Measurements from ENCODE around the gene PLCL2. TPM values are rescaled to one million over a fixed set of nuclear protein-coding genes. Genes with fewer than 3 reads are reported as not detected.
A peak's percentile ranks its signal among the peaks of the same experiment; 100 is the strongest.

The PLCL2 gene
- polyA plus RNA-seq, 3 donors from 2014 or later = 56.8 to 85.5 (median 78.9) TPM

DNA sequence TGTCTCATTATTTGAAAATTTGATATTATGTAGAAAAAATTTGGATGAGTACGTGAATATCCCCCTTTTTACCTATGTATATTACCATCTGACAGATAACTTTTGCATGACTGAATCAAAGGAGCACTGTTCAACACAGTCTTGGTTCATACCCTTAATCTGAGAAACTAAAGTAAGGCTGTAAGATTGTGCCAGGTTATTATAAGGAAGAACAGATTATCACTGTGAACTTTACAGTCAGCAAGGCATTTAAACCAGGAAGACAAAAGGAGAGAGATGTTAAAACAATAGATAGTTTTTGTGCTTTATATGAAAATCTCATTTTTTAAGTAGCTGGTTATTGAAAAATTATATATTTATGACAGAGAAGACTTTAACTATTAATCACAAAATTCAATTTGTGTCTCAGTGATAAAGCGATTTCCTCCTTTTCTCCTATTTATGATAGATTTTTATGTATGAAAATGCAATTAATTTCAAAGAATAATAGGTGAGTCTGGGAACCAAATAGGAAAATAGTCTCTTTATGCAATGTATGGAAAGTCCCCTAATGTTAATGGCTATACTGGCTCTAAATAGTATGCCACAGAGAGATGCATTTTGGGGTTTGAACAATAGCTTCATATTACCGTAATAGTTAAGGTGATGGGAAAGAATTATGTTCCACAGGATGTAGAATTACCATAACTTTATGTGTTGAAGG, 33.4 kb downstream of the PLCL2 start:
- H3K4me3 Mint-ChIP-seq = peak overlapping the region in 1 of 5 donors; percentile 23
- no peak for DNase-seq
- no peaks in the 10 kb centered on the region for H3K36me3 Mint-ChIP-seq
- no peaks in the 10 kb centered on the region for H3K27me3 Mint-ChIP-seq (ENCODE audit: low read depth in 3 of 3)
- no peak overlapping the region for H3K27ac Mint-ChIP-seq
- H3K4me1 Mint-ChIP-seq = peaks cover 62 to 95% of the 10 kb centered on the region in 2 donors
- no peaks in the 10 kb centered on the region for H3K9me3 Mint-ChIP-seq

DNA sequence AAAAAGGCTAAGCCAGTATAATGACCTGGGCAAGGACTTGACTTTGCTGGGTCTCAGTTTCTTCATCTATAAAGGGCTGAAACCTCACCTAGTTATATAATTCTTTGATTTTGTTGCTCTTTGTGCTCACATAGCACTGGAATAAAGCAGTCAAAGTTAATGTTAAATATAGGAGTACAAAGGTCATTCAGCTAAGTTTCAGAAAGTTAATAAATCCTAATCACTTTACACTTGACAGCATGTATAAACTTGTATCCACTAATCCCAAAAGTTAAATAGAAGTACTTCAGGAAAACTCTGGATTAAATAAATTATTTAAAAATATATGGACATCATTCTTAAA, 33.9 kb downstream of the PLCL2 start:
- H3K4me3 Mint-ChIP-seq = no peak overlapping the region
- H3K36me3 Mint-ChIP-seq = no peaks in the 10 kb centered on the region
- H3K4me1 Mint-ChIP-seq = peaks cover 65 to 95% of the 10 kb centered on the region in 2 donors
- no peak overlapping the region for H3K27ac Mint-ChIP-seq
- no peaks in the 10 kb centered on the region for H3K9me3 Mint-ChIP-seq
- no peaks in the 10 kb centered on the region for H3K27me3 Mint-ChIP-seq (ENCODE audit: low read depth in 3 of 3)
- DNase-seq = no peak

DNA sequence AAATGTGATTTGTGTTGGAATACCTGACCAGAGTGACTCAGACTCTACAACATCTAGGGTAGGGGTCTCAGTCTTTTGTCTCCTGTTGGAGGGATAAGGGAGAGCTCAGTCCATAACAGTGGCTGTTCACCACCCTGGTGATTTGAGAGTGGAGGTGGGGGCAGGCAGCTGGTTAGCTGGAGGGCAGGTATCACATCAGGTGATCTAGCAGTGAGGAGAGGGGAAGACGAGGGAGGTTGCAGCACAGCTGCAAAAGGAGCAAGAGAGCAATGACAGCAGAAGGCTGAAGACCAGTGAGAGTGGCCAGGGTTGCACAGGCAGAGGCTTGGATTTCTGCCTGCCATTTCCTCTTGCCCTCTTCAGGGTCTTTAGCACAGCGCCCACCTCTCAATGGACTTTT, 38.4 kb downstream of the PLCL2 start:
- Mint-ChIP-seq H3K4me1 (peaks cover 64 to 89% of the 10 kb centered on the region in 2 donors), H3K36me3 (peaks cover 0 to 4% (median 0%) of the 10 kb centered on the region in 3 donors), H3K27ac (peak overlapping the region in 1 of 6 donors; percentile 66), H3K27me3 (ENCODE audit: low read depth in 3 of 3) (no peaks in the 10 kb centered on the region), H3K4me3 (peak overlapping the region in 1 of 5 donors; percentile 18), H3K9me3 (peaks cover 0 to 3% (median 0%) of the 10 kb centered on the region in 6 donors)
- DNase-seq = no peak

DNA sequence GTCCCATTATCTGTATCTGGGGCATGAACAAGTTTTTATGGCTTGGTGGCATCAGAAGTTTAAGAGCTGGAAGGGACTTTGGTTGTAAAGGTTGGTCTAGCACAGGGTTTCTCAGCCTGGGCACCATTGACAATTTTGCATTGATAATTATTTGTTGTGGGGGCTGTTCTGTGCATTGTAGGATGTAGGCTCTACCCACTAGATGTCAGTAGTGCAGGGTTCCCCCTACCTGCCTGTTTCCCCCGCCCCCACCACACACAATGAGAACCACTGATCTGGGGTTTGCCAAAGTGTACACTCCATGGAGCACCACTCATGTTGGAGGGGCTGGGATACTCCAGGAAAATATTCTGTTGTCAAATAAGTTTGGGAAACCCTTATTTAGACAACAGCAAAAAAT, 42.7 kb downstream of the PLCL2 start:
- no peak for DNase-seq
- Mint-ChIP-seq H3K4me3 (peak overlapping the region in 1 of 5 donors; percentile 15), H3K27ac (peak overlapping the region in 2 of 6 donors; percentile 14), H3K36me3 (peaks cover 0 to 12% (median 3%) of the 10 kb centered on the region in 3 donors), H3K27me3 (ENCODE audit: low read depth in 3 of 3) (no peaks in the 10 kb centered on the region), H3K4me1 (peaks cover 82 to 93% of the 10 kb centered on the region in 2 donors), H3K9me3 (peaks cover 0 to 3% (median 0%) of the 10 kb centered on the region in 6 donors)

DNA sequence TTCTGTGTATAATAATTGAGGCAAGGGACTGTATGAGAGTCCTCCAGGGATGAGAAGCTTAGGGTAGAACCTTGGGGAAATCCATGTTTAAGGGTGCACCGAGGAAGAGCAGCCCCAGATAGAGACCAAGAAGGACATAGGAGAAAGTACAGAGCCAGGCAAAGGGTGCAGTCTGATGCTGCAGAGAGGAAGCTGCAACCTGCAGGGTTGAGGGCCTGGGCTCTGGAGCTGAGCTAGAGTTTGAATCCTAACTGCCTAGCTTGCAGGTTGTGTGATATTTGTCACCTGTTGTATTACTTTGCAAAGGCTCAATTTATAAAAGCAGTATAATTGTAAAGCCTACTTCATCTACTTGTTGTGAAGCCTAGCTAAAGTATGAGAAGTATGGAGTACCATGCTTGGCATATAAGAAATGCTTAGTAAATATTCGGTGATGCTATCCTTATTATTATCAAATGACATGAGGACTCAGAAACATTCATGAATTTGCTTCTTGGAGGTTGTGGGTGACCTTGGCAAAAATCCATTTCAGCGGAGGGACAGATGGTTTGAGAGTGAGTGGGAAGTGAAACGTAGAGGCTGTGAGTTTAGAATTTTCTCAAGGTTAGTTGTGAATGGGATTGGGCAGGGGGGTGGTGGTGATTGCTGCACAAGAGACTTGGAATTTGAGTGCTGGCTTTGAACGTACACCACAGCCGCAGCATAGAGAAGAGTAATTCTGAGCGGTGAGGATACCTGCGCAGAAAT, 43.8 kb downstream of the PLCL2 start:
- H3K27ac Mint-ChIP-seq = peak overlapping the region; percentile 15 to 85 (median 62)
- peak overlapping the region in 4 of 5 donors; percentile 17 to 57 (median 30) for H3K4me3 Mint-ChIP-seq
- H3K9me3 Mint-ChIP-seq = peaks cover 0 to 3% (median 0%) of the 10 kb centered on the region in 6 donors
- no peak for DNase-seq
- H3K27me3 Mint-ChIP-seq (ENCODE audit: low read depth in 3 of 3) = no peaks in the 10 kb centered on the region
- peaks cover 0 to 12% (median 6%) of the 10 kb centered on the region in 3 donors for H3K36me3 Mint-ChIP-seq
- peaks cover 86 to 94% of the 10 kb centered on the region in 2 donors for H3K4me1 Mint-ChIP-seq

DNA sequence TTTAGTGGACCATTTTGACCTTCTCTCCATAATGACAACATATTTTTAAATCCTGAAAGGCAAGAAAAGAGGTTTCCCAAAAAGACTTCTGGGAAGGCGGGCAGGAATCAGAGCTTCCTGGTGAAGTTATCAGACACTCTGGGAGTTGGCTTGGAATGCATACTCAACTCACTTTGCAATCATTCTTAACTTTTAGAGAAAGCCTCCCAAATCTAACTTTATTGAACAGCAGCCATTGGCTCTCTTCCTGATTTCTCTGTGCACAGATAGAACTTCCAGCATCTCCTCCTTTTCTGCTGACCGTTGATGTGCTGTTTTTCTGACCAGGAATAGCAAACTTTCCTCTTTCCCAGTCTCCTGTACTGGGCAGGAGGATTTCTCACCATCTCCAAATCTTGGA, 44.6 kb downstream of the PLCL2 start:
- Mint-ChIP-seq H3K9me3 (peaks cover 0 to 2% (median 0%) of the 10 kb centered on the region in 6 donors), H3K27ac (peak overlapping the region in 5 of 6 donors; percentile 20 to 64 (median 48)), H3K4me1 (peaks cover 87 to 94% of the 10 kb centered on the region in 2 donors), H3K36me3 (peaks cover 0 to 12% (median 6%) of the 10 kb centered on the region in 3 donors), H3K4me3 (no peak overlapping the region), H3K27me3 (ENCODE audit: low read depth in 3 of 3) (no peaks in the 10 kb centered on the region)
- DNase-seq = no peak

DNA sequence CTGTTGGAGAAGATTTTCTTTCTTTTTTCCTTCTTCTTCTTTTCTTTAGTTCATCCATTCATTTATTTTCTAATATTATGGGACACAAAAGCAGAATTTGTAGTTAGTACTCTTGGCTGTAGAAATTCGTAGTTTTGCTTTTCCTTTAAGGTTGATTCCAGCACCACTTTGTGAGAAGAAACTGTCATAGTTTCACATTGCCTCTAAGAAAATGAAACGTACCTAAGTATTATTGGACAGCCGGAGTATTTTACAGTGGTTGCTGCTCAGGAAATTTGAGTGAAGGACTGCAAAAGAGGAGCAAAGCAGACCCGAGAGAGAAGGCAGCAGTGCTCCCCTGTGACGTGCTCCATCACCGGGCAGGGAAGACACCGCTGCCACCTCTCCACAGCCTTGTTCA, 48.1 kb downstream of the PLCL2 start:
- Mint-ChIP-seq H3K4me3 (peak overlapping the region; percentile 54 to 73 (median 68)), H3K4me1 (peaks cover 99 to 100% of the 10 kb centered on the region in 2 donors), H3K36me3 (peaks cover 0 to 7% (median 6%) of the 10 kb centered on the region in 3 donors), H3K9me3 (no peaks in the 10 kb centered on the region), H3K27ac (peak overlapping the region; percentile 22 to 85 (median 74)), H3K27me3 (ENCODE audit: low read depth in 3 of 3) (peaks cover 0 to 2% (median 0%) of the 10 kb centered on the region in 3 donors)
- no peak for DNase-seq

DNA sequence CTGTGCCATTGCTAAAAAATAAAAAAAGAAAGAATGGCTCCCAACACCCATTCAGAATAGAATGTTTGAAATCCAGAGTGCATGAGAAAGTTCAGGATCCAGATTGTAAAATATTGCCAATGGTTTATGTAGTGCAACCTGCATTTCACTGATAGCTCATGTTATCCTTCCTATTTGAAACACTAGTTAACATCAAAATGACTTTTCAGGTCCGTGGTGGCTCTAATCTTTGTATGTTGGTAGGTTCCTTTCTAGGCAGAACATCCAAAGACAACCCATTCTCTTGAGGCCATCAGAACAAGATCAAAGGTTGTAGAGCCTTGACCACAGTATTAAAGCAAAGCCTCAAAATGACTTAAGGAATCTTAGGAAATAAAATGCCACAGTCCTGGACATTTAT, 51.0 kb downstream of the PLCL2 start:
- peaks cover 95 to 100% of the 10 kb centered on the region in 2 donors for H3K4me1 Mint-ChIP-seq
- DNase-seq = no peak
- H3K27me3 Mint-ChIP-seq (ENCODE audit: low read depth in 3 of 3) = peaks cover 0 to 2% (median 0%) of the 10 kb centered on the region in 3 donors
- peak overlapping the region in 3 of 5 donors; percentile 13 to 82 (median 22) for H3K4me3 Mint-ChIP-seq
- no peaks in the 10 kb centered on the region for H3K9me3 Mint-ChIP-seq
- peak overlapping the region in 1 of 6 donors; percentile 20 for H3K27ac Mint-ChIP-seq
- H3K36me3 Mint-ChIP-seq = peaks cover 0 to 7% (median 6%) of the 10 kb centered on the region in 3 donors

DNA sequence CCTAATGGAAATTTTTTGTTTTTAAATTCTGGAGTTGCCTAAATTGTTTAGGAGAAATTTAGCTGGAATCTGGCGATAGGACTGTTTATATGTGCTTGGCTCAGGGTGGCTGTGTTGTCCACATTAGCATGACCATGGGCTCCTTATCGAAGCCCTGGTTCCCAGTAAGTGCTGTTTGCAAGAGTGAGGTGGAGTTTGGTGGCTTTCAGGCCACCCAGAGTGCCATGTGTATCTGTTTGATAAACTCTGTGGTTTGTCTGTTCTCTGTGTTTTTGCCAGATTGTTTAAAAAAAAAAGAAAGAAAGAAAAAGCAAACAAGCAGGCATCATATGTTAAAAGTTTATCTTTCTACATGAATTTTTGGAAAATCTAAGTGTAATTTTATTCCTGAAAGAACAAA, 51.5 kb downstream of the PLCL2 start:
- peaks cover 95 to 100% of the 10 kb centered on the region in 2 donors for H3K4me1 Mint-ChIP-seq
- peaks cover 0 to 2% (median 0%) of the 10 kb centered on the region in 3 donors for H3K27me3 Mint-ChIP-seq (ENCODE audit: low read depth in 3 of 3)
- H3K36me3 Mint-ChIP-seq = peaks cover 0 to 7% (median 6%) of the 10 kb centered on the region in 3 donors
- H3K27ac Mint-ChIP-seq = peak overlapping the region in 5 of 6 donors; percentile 20 to 84 (median 60)
- DNase-seq = peak; percentile 22 to 36 (median 35)
- H3K4me3 Mint-ChIP-seq = peak overlapping the region; percentile 60 to 84 (median 81)
- no peaks in the 10 kb centered on the region for H3K9me3 Mint-ChIP-seq

DNA sequence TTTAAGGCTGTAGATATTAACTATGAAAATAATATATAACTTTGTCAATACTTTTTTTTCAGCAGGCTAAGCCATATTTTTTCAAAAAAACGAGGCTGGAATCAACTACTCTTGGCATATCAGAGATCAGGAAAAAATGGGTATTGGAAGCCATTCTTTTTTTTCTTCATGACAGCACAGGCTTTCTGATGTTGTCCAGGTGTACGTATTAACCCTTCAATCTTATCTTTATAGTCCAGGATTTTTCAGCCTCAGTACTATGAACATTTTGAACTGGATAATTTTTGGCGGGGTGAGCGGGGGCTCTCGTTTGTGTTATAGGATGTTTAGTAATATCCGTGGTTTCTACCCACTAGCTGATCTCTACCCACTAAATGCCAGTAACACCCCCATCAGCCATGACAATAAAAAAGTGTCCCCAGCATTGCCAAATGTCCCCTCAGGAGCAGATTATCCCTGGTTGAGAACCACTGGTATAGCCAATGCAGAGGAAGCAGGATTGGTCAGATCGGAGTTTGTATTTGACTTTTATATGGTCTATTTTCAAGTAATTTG, 52.0 kb downstream of the PLCL2 start:
- H3K27me3 Mint-ChIP-seq (ENCODE audit: low read depth in 3 of 3) = peaks cover 0 to 2% (median 0%) of the 10 kb centered on the region in 3 donors
- peaks cover 95 to 100% of the 10 kb centered on the region in 2 donors for H3K4me1 Mint-ChIP-seq

DNA sequence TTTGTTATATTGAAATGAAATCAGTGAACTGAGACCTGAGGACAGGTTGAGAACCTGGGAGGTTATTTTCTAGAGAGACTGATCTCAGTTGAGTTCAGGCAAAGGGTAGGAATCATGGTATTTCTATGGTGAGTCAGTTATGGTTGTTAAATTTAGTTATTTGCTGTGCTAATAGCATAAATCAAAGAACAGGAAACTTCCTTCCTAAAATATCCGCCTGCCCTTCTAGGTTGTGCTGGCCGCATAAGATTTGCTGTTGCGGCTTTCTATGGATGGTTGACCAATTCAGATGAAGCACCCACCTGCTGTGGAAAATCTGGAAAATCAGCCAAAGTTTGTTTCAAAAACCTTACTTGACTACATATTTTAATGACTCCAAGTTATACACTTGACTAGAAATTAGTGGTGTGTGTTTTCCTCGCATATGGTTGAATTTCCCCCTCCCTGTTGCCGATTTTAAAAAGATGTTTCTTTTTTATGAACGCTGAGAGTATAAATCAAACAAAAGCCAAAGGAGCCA, 52.6 kb downstream of the PLCL2 start:
- DNase-seq = no peak
- peak overlapping the region; percentile 36 to 84 (median 60) for H3K4me3 Mint-ChIP-seq
- peaks cover 0 to 2% (median 0%) of the 10 kb centered on the region in 3 donors for H3K27me3 Mint-ChIP-seq (ENCODE audit: low read depth in 3 of 3)
- no peaks in the 10 kb centered on the region for H3K9me3 Mint-ChIP-seq
- H3K4me1 Mint-ChIP-seq = peaks cover 95 to 100% of the 10 kb centered on the region in 2 donors
- peaks cover 0 to 3% (median 0%) of the 10 kb centered on the region in 3 donors for H3K36me3 Mint-ChIP-seq
- H3K27ac Mint-ChIP-seq = peak overlapping the region in 3 of 6 donors; percentile 20 to 31 (median 29)

More for the DNA sequence above, 52.0 kb downstream of the PLCL2 start:
- peak overlapping the region; percentile 60 to 84 (median 81) for H3K4me3 Mint-ChIP-seq
- no peaks in the 10 kb centered on the region for H3K9me3 Mint-ChIP-seq
- peak overlapping the region in 5 of 6 donors; percentile 20 to 84 (median 55) for H3K27ac Mint-ChIP-seq
- DNase-seq = no peak
- peaks cover 0 to 6% (median 5%) of the 10 kb centered on the region in 3 donors for H3K36me3 Mint-ChIP-seq

DNA sequence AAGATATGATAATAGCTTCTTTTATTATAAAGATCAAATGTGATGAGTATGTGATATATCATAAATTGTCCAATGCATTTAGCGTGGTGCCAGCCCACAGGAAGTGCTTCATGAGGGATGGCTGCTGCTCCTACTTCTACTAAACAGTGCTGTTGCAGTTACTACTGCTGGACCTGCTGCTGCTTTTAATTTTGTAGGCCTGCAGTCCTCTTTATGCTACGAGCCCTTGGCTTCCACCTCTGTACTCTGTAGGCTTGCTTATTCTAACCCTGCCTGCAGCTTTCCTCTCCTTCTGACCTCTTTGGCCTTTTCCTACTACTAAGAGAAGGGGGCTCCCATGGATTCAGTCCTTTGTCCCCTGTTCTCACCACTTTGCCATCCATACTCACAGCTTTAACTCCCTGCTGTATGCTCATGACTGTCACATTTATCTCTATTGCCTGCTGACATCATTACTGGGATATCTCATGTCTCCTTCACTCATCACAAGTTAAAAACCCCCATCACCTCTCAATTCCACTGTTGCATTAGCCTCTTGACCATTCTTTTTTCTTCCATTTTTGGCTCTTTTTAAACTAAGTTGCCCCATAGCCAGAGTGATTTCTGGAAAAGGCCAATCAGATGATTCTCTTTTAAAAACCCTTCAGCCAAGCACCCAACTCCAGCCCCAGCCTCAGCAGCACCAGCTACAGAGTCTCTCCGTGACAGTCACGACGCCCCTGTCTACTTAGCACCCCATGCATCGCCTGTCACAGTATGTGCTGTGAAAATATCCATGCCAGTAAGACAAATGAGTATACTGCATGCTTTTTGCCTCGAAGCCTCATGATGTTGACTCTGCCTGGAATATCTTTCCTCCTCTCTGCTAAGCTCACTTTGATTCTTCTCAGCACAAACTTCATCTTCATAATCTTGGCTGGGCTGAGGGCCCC, 56.3 kb downstream of the PLCL2 start:
- no peaks in the 10 kb centered on the region for H3K9me3 Mint-ChIP-seq
- peak overlapping the region in 4 of 5 donors; percentile 18 to 45 (median 28) for H3K4me3 Mint-ChIP-seq
- H3K4me1 Mint-ChIP-seq = peaks cover 88 to 96% of the 10 kb centered on the region in 2 donors
- H3K36me3 Mint-ChIP-seq = no peaks in the 10 kb centered on the region
- no peaks in the 10 kb centered on the region for H3K27me3 Mint-ChIP-seq (ENCODE audit: low read depth in 3 of 3)
- H3K27ac Mint-ChIP-seq = peak overlapping the region; percentile 22 to 62 (median 36)
- DNase-seq = no peak

Data from immature natural killer cell (primary cell).